GM12878 (cell line): Measurements from ENCODE around the gene RCBTB2. TPM values are rescaled to one million over a fixed set of nuclear protein-coding genes. Genes with fewer than 3 reads are reported as not detected.

Experiments
- ATAC-seq: fragments of 200-7000 bp; cut with Tn5 transposase; 3 replicates; pipeline ENCODE4 v1.9.1; 2020; ENCODE audit warnings: mild to moderate bottlenecking, moderate library complexity
- Bru-seq: library from RNA; stranded (reverse); fragments of 400-500 nt; gene quantifications from one replicate; lab custom pipeline; 2021; lab: Mats Ljungman, UMichigan
- BruChase-seq, 2 experiments: library from RNA; stranded (reverse); fragments of 400-500 nt; gene quantifications; one replicate each; lab custom pipeline; 2021; lab: Mats Ljungman, UMichigan
- BruUV-seq: library from RNA; stranded (reverse); fragments of 400-500 nt; replicated peaks from 2 replicates; lab custom pipeline; 2021; lab: Mats Ljungman, UMichigan
- CTCF ChIA-PET: fragments of 300-600 bp; sonication (Branson Sonifier 250); formaldehyde crosslinking; extraction: SDS; loops from one replicate; lab custom pipeline; 2021; ENCODE audit warnings: inconsistent platforms; lab: Yijun Ruan, JAX
- POLR2A ChIA-PET: fragments of 350-600 bp; formaldehyde crosslinking; extraction: SDS; loops from one replicate; lab custom pipeline; 2021; ENCODE audit warnings: inconsistent platforms; lab: Charles Lee
- RAD21 ChIA-PET: fragments of 300-600 bp; sonication (Branson Sonifier 250); formaldehyde crosslinking; loops from one replicate; lab custom pipeline; 2023; ENCODE audit warnings: antibody characterized with exemption; ENCODE audit not compliant: unreplicated experiment; lab: Charles Lee
- SMC1A ChIA-PET: fragments of 300-600 bp; sonication (Branson Sonifier 250); formaldehyde crosslinking; loops from one replicate; lab custom pipeline; 2023; ENCODE audit not compliant: unreplicated experiment, uncharacterized antibody; lab: Charles Lee
- DNase-seq: peaks from one replicate; pipeline ENCODE4 v3.0.0-alpha.2; 2011; ENCODE audit warnings: low read depth, low spot score
- FAIRE-seq: peaks from 3 replicates; lab custom pipeline; 2011; peaks lifted over from hg19 to GRCh38; lab: Jason Lieb, UNC
- H2AFZ ChIP-seq: 2 replicates; pipeline ENCODE4 v1.6.0; 2011; ENCODE audit warnings: low read depth, low read length, control low read depth; ENCODE audit not compliant: control insufficient read depth
- H3K27ac ChIP-seq: 2 replicates; pipeline ENCODE4 v1.5.1; 2011; ENCODE audit warnings: control low read depth; ENCODE audit not compliant: control insufficient read depth, insufficient read depth
- H3K27me3 ChIP-seq, 2 experiments: replicated peaks in 1 of 2; 2 replicates each; pipeline versions ENCODE4 v1.6.0 to v1.6.1; 2011; ENCODE audit warnings: low read length in 1 of 2; ENCODE audit not compliant: control insufficient read depth in 2 of 2, insufficient read depth in 2 of 2
- H3K36me3 ChIP-seq, 2 experiments: 2 replicates each; pipeline ENCODE4 v1.5.1; 2011; ENCODE audit warnings: low read length in 1 of 2; ENCODE audit not compliant: control insufficient read depth in 2 of 2, insufficient read depth in 2 of 2
- H3K4me1 ChIP-seq: 2 replicates; pipeline ENCODE4 v1.6.1; 2011; ENCODE audit warnings: mild to moderate bottlenecking, low read length, moderate library complexity, mixed read lengths; ENCODE audit not compliant: control insufficient read depth, insufficient read depth
- H3K4me2 ChIP-seq: 2 replicates; pipeline ENCODE4 v1.6.0; 2011; ENCODE audit warnings: control low read depth; ENCODE audit not compliant: control insufficient read depth, insufficient read depth
- H3K4me3 ChIP-seq: fragments of 200-600 bp; sonication (generic); 2 replicates; pipeline ENCODE4 v1.5.1; 2016
- H3K79me2 ChIP-seq: 2 replicates; pipeline ENCODE4 v1.6.0; 2011; ENCODE audit warnings: low read length; ENCODE audit not compliant: control insufficient read depth, insufficient read depth
- H3K9ac ChIP-seq: 2 replicates; pipeline ENCODE4 v1.8.0; 2011; ENCODE audit warnings: low read length, control low read depth, mixed read lengths; ENCODE audit not compliant: control insufficient read depth, insufficient read depth
- H3K9me3 ChIP-seq: replicated peaks from 3 replicates; pipeline ENCODE4 v1.5.1; 2011; ENCODE audit warnings: mild to moderate bottlenecking, low read length; ENCODE audit not compliant: control insufficient read depth, insufficient read depth
- H4K20me1 ChIP-seq: 2 replicates; pipeline ENCODE4 v1.6.0; 2011; ENCODE audit not compliant: control insufficient read depth, insufficient read depth
- CHD4 ChIP-seq: fragments of 200-600 bp; sonication (generic); IDR thresholded peaks from 2 replicates; pipeline ENCODE4 v1.6.1; 2016; ENCODE audit warnings: mild to moderate bottlenecking
- EP300 ChIP-seq, 2 experiments: fragments of 150-350 bp in 1 of 2; IDR thresholded peaks; 2 replicates each; pipeline ENCODE4 v1.6.1; 2011 to 2012; ENCODE audit warnings: low read depth in 2 of 2, low read length in 2 of 2, borderline replicate concordance in 1 of 2, improper control_type of control experiment in 1 of 2, inconsistent platforms in 1 of 2; ENCODE audit not compliant: control insufficient read depth in 1 of 2
- FOXM1 ChIP-seq: IDR thresholded peaks from 2 replicates; pipeline ENCODE4 v1.6.1; 2012; ENCODE audit warnings: low read depth, mild to moderate bottlenecking, inconsistent platforms, low read length, moderate library complexity
- NBN ChIP-seq: fragments of 450-650 bp; IDR thresholded peaks from 2 replicates; pipeline ENCODE4 v1.6.1; 2016
- NFXL1 ChIP-seq: fragments of 450-650 bp; IDR thresholded peaks from 2 replicates; pipeline ENCODE4 v1.6.1; 2017; ENCODE audit warnings: antibody characterized with exemption, mild to moderate bottlenecking, borderline replicate concordance
- NFYA ChIP-seq: IDR thresholded peaks from 2 replicates; pipeline ENCODE4 v1.6.1; 2011; ENCODE audit warnings: low read depth, mild to moderate bottlenecking, low read length, improper control_type of control experiment, borderline replicate concordance
- POU2F2 ChIP-seq: IDR thresholded peaks from 3 replicates; pipeline ENCODE4 v1.6.1; 2011; ENCODE audit warnings: low read depth, mild to moderate bottlenecking, low read length, borderline replicate concordance
- RB1 ChIP-seq: fragments of 450-650 bp; formaldehyde crosslinking; IDR thresholded peaks from 2 replicates; pipeline ENCODE4 v1.6.1; 2017; ENCODE audit warnings: mild to moderate bottlenecking, borderline replicate concordance
- SIN3A ChIP-seq: IDR thresholded peaks from 2 replicates; pipeline ENCODE4 v1.6.1; 2012; ENCODE audit warnings: low read depth, low read length, improper control_type of control experiment
- WRNIP1 ChIP-seq: IDR thresholded peaks from 2 replicates; pipeline ENCODE4 v1.6.1; 2011; ENCODE audit warnings: low read depth, low read length, improper control_type of control experiment, borderline replicate concordance
- ZBED1 ChIP-seq: IDR thresholded peaks from 2 replicates; pipeline ENCODE4 v1.6.1; 2016; ENCODE audit warnings: borderline replicate concordance
- WGBS: methylation state at CpG from one replicate; pipeline ENCODE4 v1.1.6; 2016; ENCODE audit warnings: low lambda C conversion rate; ENCODE audit not compliant: insufficient replicate concordance, insufficient coverage; ENCODE audit errors: missing lambda C conversion rate; 5-methylcytosine and 5-hydroxymethylcytosine counted together
- in situ Hi-C: fragments of 300-500 bp; cut with MboI; formaldehyde crosslinking; loops from 9 replicates; pipeline ENCODE4 v1.14.3; 2018; ENCODE audit warnings: mixed read lengths
- intact Hi-C: fragments of 100-400 bp; cut with micrococcal nuclease; formaldehyde crosslinking; loops from one replicate; pipeline ENCODE4 v1.14.2; 2022; ENCODE audit not compliant: unreplicated experiment
- long read RNA-seq, 2 experiments: library from polyadenylated mRNA; unstranded; transcript quantifications; one replicate each; pipeline ENCODE4 v2.0.0, GENCODE V29; 2019 to 2020
- polyA minus RNA-seq, 3 experiments: library from RNA; depleted of rRNA, polyadenylated mRNA; stranded (reverse); fragments of >200 nt; gene quantifications; 2 replicates each; pipeline ENCODE4 v1.2.3, GENCODE V29; 2011
- polyA plus RNA-seq, 11 experiments: library from polyadenylated mRNA; depleted of rRNA in 4 of 11; unstranded in 6 of 11; stranded (reverse) in 5 of 11; fragments of >200 nt; fragmentation: Nextera tagmentation in 4 of 11; fragmentation: Illumina TruSeq in 1 of 11; extraction: Ambion mirVana in 4 of 11; extraction: Trizol in 1 of 11; gene quantifications; 1 replicate in 1 of 11; 2 replicates in 10 of 11; pipeline versions ENCODE4 v1.2.1 to v1.2.3, GENCODE V29; 2011 to 2016; ENCODE audit warnings: inconsistent platforms in 2 of 11, missing spikeins in 2 of 11, low read depth in 1 of 11
- total RNA-seq, 4 experiments: library from RNA; depleted of rRNA in 3 of 4; stranded (reverse); fragments of >200 nt in 3 of 4; fragmentation: Illumina TruSeq in 1 of 4; extraction: Trizol in 1 of 4; gene quantifications; 2 replicates each; pipeline versions ENCODE4 v1.2.1 to v1.2.3, GENCODE V29; 2013 to 2021
- TF ChIP-seq, protein P1 (sequence below), 3 experiments: IDR thresholded peaks in 2 of 3; conservative IDR thresholded peaks in 1 of 3; 2 replicates each; pipeline ENCODE4 v1.5.1; 2011; ENCODE audit warnings: low read depth in 3 of 3, low read length in 3 of 3, mild to moderate bottlenecking in 3 of 3, control low read depth in 2 of 3, moderate library complexity in 2 of 3, inconsistent platforms in 1 of 3, mixed read lengths in 1 of 3; ENCODE audit not compliant: control insufficient read depth in 2 of 3, insufficient read depth in 1 of 3; ENCODE audit errors: extremely low read depth in 1 of 3

The RCBTB2 gene
- total RNA-seq (2013; cell fraction: nucleolus; rRNA removed), result 2.7 and 4.2 TPM in 2 replicates
- total RNA-seq (2014; rRNA removed), result 5.0 and 6.9 TPM in 2 replicates
- total RNA-seq (2014; rRNA removed; fragmentation: Illumina TruSeq; extraction: Trizol), result 6.9 and 8.3 TPM in 2 replicates
- 5.9 and 7.7 TPM in 2 replicates for total RNA-seq (2021)
- polyA plus RNA-seq (2011; ENCODE audit: low read depth), result 9.4 TPM
- polyA plus RNA-seq (2011; rRNA removed), result 9.8 and 15.3 TPM in 2 replicates
- 3.9 and 5.7 TPM in 2 replicates for polyA plus RNA-seq (2011; cell fraction: cytosol; rRNA removed)
- 14.0 and 14.2 TPM in 2 replicates for polyA plus RNA-seq (2011; cell fraction: nucleus; rRNA removed)
- polyA plus RNA-seq (2012), result 9.5 and 16.1 TPM in 2 replicates
- 7.4 and 8.7 TPM in 2 replicates for polyA plus RNA-seq (2014; fragmentation: Illumina TruSeq; extraction: Trizol)
- 10 to 100 TPM in 1 of 2 experiments, 1 to 10 TPM in 1; 8.7 to 10.4 TPM for polyA plus RNA-seq (2014; fragmentation: Nextera tagmentation; extraction: Ambion mirVana)
- 7.5 and 7.7 TPM in 2 replicates for polyA plus RNA-seq (2014; rRNA removed)
- polyA plus RNA-seq (2016; fragmentation: Nextera tagmentation; extraction: Ambion mirVana), result 10 to 100 TPM; 15.8 to 16.0 TPM
- 6.9 and 8.3 TPM in 2 replicates for polyA minus RNA-seq (2011; rRNA and poly(A)+ RNA removed)
- polyA minus RNA-seq (2011; cell fraction: cytosol; rRNA and poly(A)+ RNA removed), result 1.6 and 1.9 TPM in 2 replicates
- 2.9 and 3.6 TPM in 2 replicates for polyA minus RNA-seq (2011; cell fraction: nucleus; rRNA and poly(A)+ RNA removed)
- Bru-seq, nascent RNA, result percentile 63 among the genes with signal in this experiment
- percentile 59 among the genes with signal in this experiment for BruChase-seq, experiment 1, labeled RNA remaining after a 6-hour chase
- percentile 69 among the genes with signal in this experiment for BruChase-seq, experiment 2, labeled RNA remaining after a 2-hour chase
- long read RNA-seq, experiment 1, partial matches to known transcripts, result 0 of 14 reads
- long read RNA-seq, experiment 1, other reads (novel, unspliced or antisense), result 9 of 14 reads
- long read RNA-seq, experiment 2, transcript RCBTB2-201 (15 exons, 3,232 nt), result minor isoform, 13 of 166 reads
- long read RNA-seq, experiment 2, transcript RCBTB2-206 (12 exons, 2,984 nt), result major isoform, 18 of 166 reads
- long read RNA-seq, experiment 2, transcript RCBTB2-202 (14 exons, 3,179 nt), result minor isoform, 6 of 166 reads
- long read RNA-seq, experiment 2, partial matches to known transcripts, result 43 of 166 reads
- long read RNA-seq, experiment 2, other reads (novel, unspliced or antisense), result 86 of 166 reads

DNA sequence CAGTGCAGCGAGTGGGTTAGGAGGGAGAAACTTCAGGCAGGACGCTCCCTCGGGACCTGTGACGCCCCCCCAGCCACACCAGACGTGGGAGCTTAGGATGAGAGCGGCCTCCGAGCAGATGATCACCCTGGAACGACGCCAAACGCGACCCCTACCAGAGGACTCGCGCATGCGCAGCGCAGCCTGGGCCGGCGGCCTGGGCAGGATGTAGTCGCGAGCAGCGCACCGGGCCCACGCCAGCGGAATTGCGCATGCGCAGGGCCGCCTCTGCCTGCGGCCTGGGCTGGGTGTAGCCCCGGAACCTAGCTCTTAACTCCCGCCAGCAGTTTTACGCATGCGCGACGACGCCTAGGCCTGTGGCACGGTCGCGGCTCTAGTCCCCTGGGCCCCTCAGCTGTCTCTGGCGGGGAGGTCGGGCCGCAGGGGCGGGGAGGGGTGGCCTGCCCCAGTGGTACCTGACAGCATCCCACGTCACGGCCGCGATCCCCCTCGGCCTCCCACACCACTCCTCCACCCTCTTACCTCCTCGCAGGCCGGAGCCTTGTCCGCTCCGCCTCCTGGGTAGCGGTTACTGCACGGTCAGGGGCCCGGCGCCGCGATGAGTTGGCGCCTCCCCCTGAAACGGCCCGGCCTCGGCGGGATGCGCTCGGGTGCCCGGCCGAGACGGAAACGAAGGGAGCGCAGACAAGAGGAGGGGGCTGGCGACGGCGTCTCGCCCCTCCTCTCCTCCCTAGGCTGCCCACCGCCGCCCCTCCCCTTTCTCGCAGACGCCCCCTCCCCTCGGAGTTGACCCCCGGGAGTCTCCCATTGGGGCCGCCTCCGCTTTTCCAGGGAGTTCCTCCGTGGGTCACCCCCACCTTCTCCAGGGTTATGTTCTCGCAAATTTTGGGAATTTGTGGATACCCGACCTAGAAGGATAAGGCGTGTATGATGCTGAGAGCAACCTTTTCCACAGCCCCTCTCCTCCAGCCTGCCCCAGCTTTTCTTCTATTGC is at the start of gene RCBTB2:
TSS of gene RCBTB2 (minus strand) at position 575 of the 994 bp plus-strand sequence. CDS start 11,141 bp downstream, outside the sequence.
- Histone ChIP-seq H3K9ac (peak within 1 kb of the TSS; percentile 99), H3K4me2 (peak within 1 kb of the TSS; percentile 94), H3K27me3 (no peaks in the 10 kb centered on the region), H3K9me3 (no peaks in the 10 kb centered on the region), H4K20me1 (no peaks in the 10 kb centered on the region), H3K4me1 (peaks cover 29% of the 10 kb centered on the region), H2AFZ (peak within 1 kb of the TSS; percentile 93), H3K27ac (peak within 1 kb of the TSS; percentile 93), H3K4me3 (peak within 1 kb of the TSS; percentile 77), H3K36me3 (no peaks in the 10 kb centered on the region), H3K79me2 (peaks cover 41% of the 10 kb centered on the region)
- BruUV-seq, result no TSS peak
- RAD21 ChIA-PET, result interaction anchor here (0.5 to 3.1 kb wide), 12 partner anchors 10 to 733 kb away, joined by 3 to 30 read pairs (median 4); no protein-coding TSS in a partner anchor
- peak; percentile 95 for DNase-seq
- POLR2A ChIA-PET, result interaction anchor here (0.8 to 1.5 kb wide), 9 partner anchors 9 to 46 kb away, joined by 3 to 4 read pairs (median 3); no protein-coding TSS in a partner anchor
- SMC1A ChIA-PET, result interaction anchor here (1.0 to 4.9 kb wide), 7 partner anchors 30 to 199 kb away, joined by 3 to 27 read pairs (median 3); partner anchors contain the start of gene LPAR6
- CTCF ChIA-PET, result interaction anchor here (0.7 to 2.3 kb wide), 10 partner anchors 10 to 1257 kb away, joined by 3 to 11 read pairs (median 4); no protein-coding TSS in a partner anchor
- ATAC-seq, result peak; percentile 90
- under 1% methylated on average over 72 of the region's 84 CpGs for WGBS
- intact Hi-C loops, result loop anchor here (1.0 to 2.0 kb wide), 2 partner anchors 30 to 46 kb away; no protein-coding TSS in a partner anchor
- in situ Hi-C loops, result no loop called here
- peak; percentile 23 for FAIRE-seq
- TF ChIP-seq WRNIP1 (no peak), FOXM1 (no peak), NBN (peak; percentile 66), NFXL1 (no peak), EP300 (IDR thresholded peaks at IDR 0.05; ENCODE audit: borderline replicate concordance in 1 of 2, control insufficient read depth in 1 of 2, low read depth in 2 of 2, low read length in 2 of 2) (no peak), POU2F2 (peak; percentile 48; the same call in 2 of the 3 replicates), SIN3A (no peak), ZBED1 (no peak), RB1 (no peak; the same call in 1 of the 2 replicates), CHD4 (no peak), NFYA (no peak)
- TF ChIP-seq, protein P1, sequence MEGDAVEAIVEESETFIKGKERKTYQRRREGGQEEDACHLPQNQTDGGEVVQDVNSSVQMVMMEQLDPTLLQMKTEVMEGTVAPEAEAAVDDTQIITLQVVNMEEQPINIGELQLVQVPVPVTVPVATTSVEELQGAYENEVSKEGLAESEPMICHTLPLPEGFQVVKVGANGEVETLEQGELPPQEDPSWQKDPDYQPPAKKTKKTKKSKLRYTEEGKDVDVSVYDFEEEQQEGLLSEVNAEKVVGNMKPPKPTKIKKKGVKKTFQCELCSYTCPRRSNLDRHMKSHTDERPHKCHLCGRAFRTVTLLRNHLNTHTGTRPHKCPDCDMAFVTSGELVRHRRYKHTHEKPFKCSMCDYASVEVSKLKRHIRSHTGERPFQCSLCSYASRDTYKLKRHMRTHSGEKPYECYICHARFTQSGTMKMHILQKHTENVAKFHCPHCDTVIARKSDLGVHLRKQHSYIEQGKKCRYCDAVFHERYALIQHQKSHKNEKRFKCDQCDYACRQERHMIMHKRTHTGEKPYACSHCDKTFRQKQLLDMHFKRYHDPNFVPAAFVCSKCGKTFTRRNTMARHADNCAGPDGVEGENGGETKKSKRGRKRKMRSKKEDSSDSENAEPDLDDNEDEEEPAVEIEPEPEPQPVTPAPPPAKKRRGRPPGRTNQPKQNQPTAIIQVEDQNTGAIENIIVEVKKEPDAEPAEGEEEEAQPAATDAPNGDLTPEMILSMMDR (IDR thresholded peaks at IDR 0.05 in 2 of 3, conservative IDR thresholded peaks at IDR 0.05 in 1 of 3; ENCODE audit: control insufficient read depth in 2 of 3, extremely low read depth in 1 of 3, insufficient read depth in 1 of 3, low read depth in 3 of 3, low read length in 3 of 3), result no peak
